GM19455 (cell line): ENCODE measurements around the gene OSGIN1.

ENCODE experiments used
- ATAC-seq: cut with Tn5 transposase; IDR thresholded peaks from one replicate; pipeline ENCODE4 v1.9.1; 2021; ENCODE audit not compliant: unreplicated experiment

The OSGIN1 gene

GRCh38 chr16:83995754-83996153 lies 42.7 kb downstream of the OSGIN1 start:
- no peak for ATAC-seq

DNA sequence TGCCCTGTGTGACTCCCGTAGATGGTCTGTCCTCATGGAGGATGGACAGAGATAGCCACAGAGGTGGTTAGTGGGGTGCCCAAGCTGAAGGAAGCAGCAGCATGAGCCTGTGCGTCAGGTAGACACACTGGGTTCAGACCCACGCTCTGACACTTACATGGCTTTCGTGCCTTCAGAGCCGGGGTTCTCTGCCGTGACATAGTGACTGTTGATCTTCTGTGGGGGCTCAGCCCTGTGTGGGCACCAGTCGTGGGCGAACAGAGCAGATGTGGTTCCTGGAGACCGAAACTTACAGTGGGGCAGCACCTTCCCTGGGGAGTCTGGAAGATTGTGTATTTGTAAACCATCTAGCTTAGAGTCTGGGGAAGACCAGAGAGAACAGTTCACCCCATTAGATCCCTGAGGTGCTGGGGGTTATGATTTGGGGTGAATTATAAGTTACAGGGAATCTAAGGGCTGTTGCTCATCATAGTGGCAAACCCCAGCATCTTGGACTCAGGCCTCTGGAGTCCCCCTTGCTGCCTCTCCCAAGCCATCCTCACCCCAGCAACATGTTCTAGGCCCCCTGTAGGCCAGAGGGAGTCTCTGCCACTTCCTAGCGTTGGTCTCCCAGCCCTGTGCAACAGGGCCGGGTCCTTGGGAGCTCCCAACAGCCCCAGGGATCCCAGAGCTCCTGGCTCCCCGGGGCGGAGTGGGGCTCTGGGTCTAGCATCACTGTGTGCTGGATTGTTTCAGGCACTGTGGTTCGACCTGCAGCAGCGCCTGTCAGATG lies 43.6 kb downstream of the OSGIN1 start:
- ATAC-seq, result no peak

- no peak for ATAC-seq
Observed at GRCh38 chr16:83998091-83998490, 45.1 kb downstream of the OSGIN1 start.

DNA sequence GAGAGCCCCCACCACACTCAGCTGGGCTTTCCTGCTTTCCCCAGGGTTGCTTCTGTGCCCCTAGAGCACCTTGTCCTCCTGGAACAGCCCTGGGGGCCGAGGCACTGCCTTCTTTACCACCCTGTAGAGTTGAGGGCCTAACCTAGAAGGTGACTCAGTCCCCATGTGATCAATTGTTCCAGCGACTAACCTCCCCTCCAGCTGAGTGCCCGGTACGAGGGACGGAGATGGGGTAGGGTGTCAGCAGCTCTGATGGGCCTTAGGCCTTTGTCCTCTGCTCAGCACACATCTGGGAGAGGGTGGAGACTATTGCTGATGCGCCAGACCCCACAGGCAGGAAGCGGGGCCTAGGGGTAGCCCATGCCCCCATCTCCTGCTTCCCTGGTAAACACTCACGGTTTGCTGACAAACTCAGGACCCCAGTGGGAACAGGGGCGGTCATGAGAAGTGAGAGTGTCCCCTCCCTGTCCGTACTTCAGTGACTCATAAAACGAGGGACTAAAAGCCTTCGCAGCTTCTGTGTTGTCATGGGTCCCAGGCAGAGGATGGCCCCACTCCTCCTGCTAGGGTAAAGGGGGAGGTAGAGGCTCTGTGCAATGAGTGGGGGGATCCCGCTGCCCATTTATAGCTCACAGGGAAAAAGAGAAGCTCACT lies 48.1 kb downstream of the OSGIN1 start:
- ATAC-seq, result no peak

DNA sequence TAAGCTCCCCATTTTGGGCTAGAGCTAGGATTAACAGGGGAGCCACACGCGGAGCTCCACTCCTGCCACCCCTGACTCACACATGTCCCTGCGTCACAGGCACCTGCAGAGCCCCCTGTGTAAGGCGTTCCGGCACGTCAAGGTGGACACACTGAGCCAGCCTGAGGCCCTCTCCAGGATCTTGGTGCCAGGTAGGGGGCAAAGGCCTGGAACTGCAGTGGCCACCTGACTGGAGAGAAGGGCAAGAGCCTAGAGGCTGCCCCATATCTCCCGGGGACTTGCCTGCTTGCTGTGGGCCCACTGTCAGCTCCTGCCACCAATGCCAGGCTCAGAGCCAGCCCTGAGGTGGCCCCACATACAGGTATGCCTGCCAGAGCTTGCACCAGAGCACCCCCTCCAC lies 48.7 kb downstream of the OSGIN1 start:
- ATAC-seq, result no peak

- no peak for ATAC-seq
Observed at GRCh38 chr16:84003038-84003437, 50.0 kb downstream of the OSGIN1 start.

DNA sequence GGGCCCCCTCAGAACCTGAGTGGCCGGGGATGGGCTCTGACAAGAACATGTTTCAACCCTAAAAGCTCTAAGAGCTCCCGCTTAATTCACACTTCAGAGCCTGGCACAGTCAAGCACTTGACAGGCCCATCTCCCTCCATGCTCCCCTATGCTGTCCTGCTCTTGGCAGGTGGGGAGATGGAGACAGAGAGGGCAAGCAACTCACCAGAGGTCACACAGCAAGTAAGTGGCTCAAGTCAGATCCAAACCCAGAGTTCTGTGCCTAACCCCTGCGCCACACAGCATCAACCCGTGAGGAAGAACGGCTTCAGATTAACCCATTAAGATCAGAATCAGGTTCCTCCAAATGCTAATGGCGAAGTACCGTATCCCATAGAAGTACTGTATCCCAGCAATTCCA lies 51.4 kb downstream of the OSGIN1 start:
- no peak for ATAC-seq

GRCh38 chr16:84005391-84005790 lies 52.4 kb downstream of the OSGIN1 start:
- no peak for ATAC-seq

DNA sequence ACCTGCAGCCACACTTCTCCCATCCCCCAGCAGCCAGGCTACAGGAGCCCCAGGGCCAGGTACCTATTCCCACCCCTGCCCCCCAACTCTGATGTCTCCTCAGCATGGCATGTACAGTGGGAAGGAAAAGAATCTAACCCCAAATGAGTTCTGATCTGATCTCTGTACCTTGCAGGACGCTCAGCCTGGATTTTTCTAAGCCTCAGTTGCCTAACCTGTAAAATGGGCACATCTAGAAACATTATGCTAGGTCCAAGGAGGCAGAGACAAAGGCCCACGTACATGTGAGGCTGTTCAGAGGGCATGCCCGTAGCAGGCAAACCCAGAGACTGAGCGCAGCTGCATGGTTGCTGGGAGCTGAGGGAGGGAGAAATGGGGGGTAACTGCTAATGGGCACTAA lies 54.5 kb downstream of the OSGIN1 start:
- ATAC-seq, result no peak

- ATAC-seq, result no peak
Observed at GRCh38 chr16:84007965-84008364, 54.9 kb downstream of the OSGIN1 start.

DNA sequence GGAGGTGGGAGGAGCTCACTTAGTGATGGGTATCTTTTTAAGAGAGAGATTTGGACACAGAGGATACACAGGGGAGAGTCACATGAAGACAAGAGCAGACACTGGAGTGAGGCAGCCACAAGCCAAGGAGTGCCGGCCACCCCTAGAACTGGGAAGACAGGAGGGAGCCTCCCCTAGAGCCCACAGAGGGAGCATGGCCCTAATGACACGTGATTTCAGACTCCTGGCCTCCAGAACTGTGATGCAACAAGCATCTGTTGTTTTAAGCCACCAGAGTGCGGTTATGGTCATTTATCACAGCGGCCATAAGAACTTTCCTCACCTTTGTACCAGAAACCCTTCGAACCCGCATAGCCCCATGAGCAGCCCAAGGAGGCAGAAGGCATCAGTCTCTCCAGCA lies 56.2 kb downstream of the OSGIN1 start:
- ATAC-seq, result no peak

GRCh38 chr16:84013787-84014569 lies 60.9 kb downstream of the OSGIN1 start:
- ATAC-seq, result peak; percentile 69

DNA sequence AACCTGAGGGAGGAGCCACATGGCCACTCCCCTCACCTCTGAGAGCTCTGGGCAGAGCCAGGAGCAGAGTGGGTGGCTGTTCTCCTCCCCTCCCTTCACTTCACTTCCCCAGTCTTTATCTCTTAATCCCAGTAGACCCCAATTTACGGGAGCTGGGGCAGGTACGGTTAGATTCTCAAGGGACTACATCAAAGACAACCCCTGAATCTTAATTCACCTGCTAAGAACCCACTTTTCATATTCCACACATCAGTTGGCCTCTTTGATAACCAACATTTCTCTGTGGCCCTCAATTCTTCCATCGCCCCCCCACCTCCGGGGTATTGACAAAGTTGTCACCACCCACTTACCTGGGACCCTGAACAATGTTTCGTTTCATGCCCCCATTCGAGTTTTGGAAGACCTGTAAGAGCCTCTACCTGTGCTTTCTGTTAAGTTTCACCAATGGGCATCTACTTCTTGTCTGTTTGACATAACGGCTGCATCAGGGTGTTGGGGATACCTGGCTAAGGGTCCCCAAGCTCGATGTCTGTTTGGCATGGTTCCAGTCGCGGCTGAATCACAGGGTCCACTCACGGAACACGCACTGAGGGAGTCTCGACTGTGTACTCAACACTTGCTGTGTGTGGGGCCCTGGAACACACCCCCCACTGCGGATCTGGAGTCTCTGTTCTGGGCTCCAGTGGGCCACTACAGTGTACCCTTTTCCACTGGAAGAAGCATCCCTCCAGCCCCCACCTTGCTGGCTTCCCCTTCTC lies 61.7 kb downstream of the OSGIN1 start:
- no peak for ATAC-seq

DNA sequence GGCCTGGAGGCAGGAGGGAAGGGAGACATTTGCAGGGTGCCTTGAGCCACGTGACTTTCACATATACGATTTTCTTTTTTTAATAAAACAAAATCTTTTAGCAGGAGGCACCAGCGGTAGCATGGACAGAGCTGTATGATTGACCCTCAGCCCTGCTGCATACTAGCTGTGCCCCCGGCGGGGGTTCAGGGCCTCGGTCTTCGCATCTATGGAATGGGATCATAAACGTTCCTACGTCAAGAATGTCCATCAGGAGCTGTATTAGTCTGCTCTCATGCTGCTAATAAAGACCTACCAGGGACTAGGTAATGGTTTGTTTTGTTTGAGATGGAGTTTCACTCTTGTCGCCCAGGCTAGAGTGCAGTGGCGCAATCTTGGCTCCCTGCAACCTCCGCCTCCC lies 62.4 kb downstream of the OSGIN1 start:
- no peak for ATAC-seq
